GM12891 (cell line): ENCODE measurements around the gene COL10A1.

Experiments
- PAX5 ChIP-seq: IDR thresholded peaks from 2 replicates; pipeline ENCODE4 v1.6.1; 2011; ENCODE audit warnings: low read length, moderate library complexity, mild to moderate bottlenecking; ENCODE audit not compliant: insufficient read depth, severe bottlenecking
- POLR2A ChIP-seq: IDR thresholded peaks from 2 replicates; pipeline ENCODE4 v1.6.1; 2011; ENCODE audit warnings: low read depth, low read length, control low read depth
- POLR2AphosphoS5 ChIP-seq: IDR thresholded peaks from 2 replicates; pipeline ENCODE4 v1.6.1; 2011; ENCODE audit warnings: low read depth, low read length, control low read depth
- POU2F2 ChIP-seq: IDR thresholded peaks from 2 replicates; pipeline ENCODE4 v1.6.1; 2011; ENCODE audit warnings: low read depth, mild to moderate bottlenecking, control low read depth, low read length, moderate library complexity
- SPI1 ChIP-seq: IDR thresholded peaks from 2 replicates; pipeline ENCODE4 v1.6.1; 2011; ENCODE audit warnings: low read depth, low read length, control low read depth
- TAF1 ChIP-seq: IDR thresholded peaks from 2 replicates; pipeline ENCODE4 v1.6.1; 2011; ENCODE audit warnings: low read depth, low read length, control low read depth

DNA sequence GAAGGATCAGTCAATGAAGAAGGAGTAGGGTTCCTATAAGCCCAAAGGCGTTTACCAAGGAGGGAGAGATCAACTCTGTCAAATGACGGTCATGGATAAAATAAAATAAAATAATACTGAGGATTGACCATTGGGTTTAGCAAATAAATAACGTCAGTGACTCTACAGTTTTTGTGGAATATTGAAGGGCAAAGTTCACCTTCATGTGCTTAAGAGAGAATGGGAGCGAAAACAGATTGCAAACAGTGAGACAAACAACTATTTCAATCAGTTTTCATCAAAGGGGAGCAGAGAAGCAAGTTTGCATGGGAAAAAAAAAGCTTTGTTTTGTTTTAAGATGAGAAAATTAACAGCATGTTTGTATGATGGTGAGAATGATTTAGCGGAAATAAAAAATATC lies 42.9 kb downstream of the COL10A1 start:
- TF ChIP-seq TAF1 (no peak), POLR2A (no peak), POLR2AphosphoS5 (no peak), POU2F2 (no peak), SPI1 (no peak), PAX5 (no peak)
